Endothelial cell of umbilical vein (primary cell): ENCODE data around the gene TRAPPC14. TPM values are rescaled to one million over a fixed set of nuclear protein-coding genes. Genes with fewer than 3 reads are reported as not detected.
A peak's percentile ranks its signal among the peaks of the same experiment; 100 is the strongest.

Experiments used
- BruUV-seq: library from RNA; stranded (reverse); fragments of 400-500 nt; replicated peaks from 2 replicates; lab custom pipeline; 2021; lab: Mats Ljungman, UMichigan
- CTCF ChIA-PET: fragments of 300-600, 350-600 bp; sonication (Branson Sonifier 250); formaldehyde crosslinking; loops from one replicate; lab custom pipeline; 2021; ENCODE audit warnings: antibody characterized with exemption, inconsistent platforms; lab: Charles Lee
- POLR2A ChIA-PET: fragments of 300-600, 350-600 bp; sonication (Branson Sonifier 250); formaldehyde crosslinking; loops from one replicate; lab custom pipeline; 2021; ENCODE audit warnings: antibody characterized with exemption, inconsistent platforms; lab: Charles Lee
- DNase-seq: peaks from one replicate; pipeline ENCODE4 v3.0.0-alpha.2; 2011; ENCODE audit warnings: low read depth, low spot score
- FAIRE-seq: peaks from 2 replicates; lab custom pipeline; 2011; peaks lifted over from hg19 to GRCh38; lab: Jason Lieb, UNC
- H2AFZ ChIP-seq: 2 replicates; pipeline ENCODE4 v1.6.0; 2012; ENCODE audit warnings: low read depth, low read length, control low read depth, inconsistent platforms
- H3K27ac ChIP-seq: 2 replicates; pipeline ENCODE4 v1.5.1; 2011; ENCODE audit warnings: low read depth, mild to moderate bottlenecking, control low read depth, low read length, moderate library complexity; ENCODE audit not compliant: insufficient read depth
- H3K27me3 ChIP-seq, 2 experiments: 2 replicates each; pipeline versions ENCODE4 v1.6.0 to v1.6.1; 2011; ENCODE audit warnings: low read length in 2 of 2, mixed read lengths in 1 of 2; ENCODE audit not compliant: control insufficient read depth in 2 of 2, insufficient read depth in 2 of 2
- H3K36me3 ChIP-seq, 2 experiments: 2 replicates in 1 of 2; 3 replicates in 1 of 2; pipeline ENCODE4 v1.5.1; 2011; ENCODE audit warnings: low read length in 2 of 2, mild to moderate bottlenecking in 1 of 2, moderate library complexity in 1 of 2; ENCODE audit not compliant: control insufficient read depth in 2 of 2, insufficient read depth in 2 of 2; ENCODE audit errors: extremely low read depth in 1 of 2
- H3K4me1 ChIP-seq: 3 replicates; pipeline ENCODE4 v1.5.1; 2011; ENCODE audit warnings: mild to moderate bottlenecking, low read length; ENCODE audit not compliant: control insufficient read depth, insufficient read depth; ENCODE audit errors: extremely low read depth
- H3K4me2 ChIP-seq: 2 replicates; pipeline ENCODE4 v1.6.1; 2011; ENCODE audit warnings: low read length, control low read depth, mixed read lengths; ENCODE audit not compliant: insufficient read depth
- H3K4me3 ChIP-seq, 3 experiments: fragments of 200-600 bp in 1 of 3; sonication (generic), shearing (Covaris generic) in 1 of 3; replicated peaks in 1 of 3; 2 replicates each; pipeline ENCODE4 v1.5.1; 2011 to 2016; ENCODE audit warnings: control low read depth in 3 of 3, low read length in 3 of 3, mild to moderate bottlenecking in 2 of 3, inconsistent platforms in 1 of 3, low read depth in 1 of 3, moderate library complexity in 1 of 3; ENCODE audit not compliant: insufficient read depth in 1 of 3
- H3K79me2 ChIP-seq: 2 replicates; pipeline ENCODE4 v1.6.0; 2012; ENCODE audit warnings: low read length, inconsistent platforms; ENCODE audit not compliant: control insufficient read depth, insufficient read depth
- H3K9ac ChIP-seq: replicated peaks from 2 replicates; pipeline ENCODE3; 2011; ENCODE audit warnings: low read length, control low read depth; ENCODE audit not compliant: insufficient read depth; ENCODE audit errors: extremely low read depth
- H3K9me1 ChIP-seq: replicated peaks from 3 replicates; pipeline ENCODE4 v1.6.0; 2011; ENCODE audit warnings: mild to moderate bottlenecking, low read length; ENCODE audit not compliant: control insufficient read depth, insufficient read depth; ENCODE audit errors: extremely low read depth
- H3K9me3 ChIP-seq: replicated peaks from 2 replicates; pipeline ENCODE4 v1.5.1; 2012; ENCODE audit warnings: low read length, inconsistent platforms; ENCODE audit not compliant: control insufficient read depth, insufficient read depth
- H4K20me1 ChIP-seq: replicated peaks from 2 replicates; pipeline ENCODE3; 2011; ENCODE audit warnings: mild to moderate bottlenecking, low read length; ENCODE audit not compliant: control insufficient read depth, insufficient read depth; ENCODE audit errors: extremely low read depth
- CTCF ChIP-seq, 2 donors: IDR thresholded peaks; 1 replicate in 1 of 2; 2 replicates in 1 of 2; pipeline ENCODE4 v1.5.1; 2011; ENCODE audit warnings: low read length in 2 of 2, mild to moderate bottlenecking in 2 of 2, moderate library complexity in 2 of 2, control low read depth in 1 of 2, inconsistent platforms in 1 of 2, low read depth in 1 of 2; ENCODE audit not compliant: insufficient read depth in 1 of 2; ENCODE audit errors: extremely low read depth in 1 of 2
- EZH2 ChIP-seq: IDR thresholded peaks from 2 replicates; pipeline ENCODE4 v1.6.1; 2012; ENCODE audit warnings: borderline replicate concordance, low read depth, mild to moderate bottlenecking, moderate library complexity, low read length, inconsistent platforms; ENCODE audit not compliant: severe bottlenecking
- GATA2 ChIP-seq: IDR thresholded peaks from 2 replicates; pipeline ENCODE4 v1.7.0; 2011; ENCODE audit warnings: low read depth, mild to moderate bottlenecking, moderate library complexity, mixed read lengths, low read length; ENCODE audit not compliant: insufficient read length, insufficient read depth
- POLR2AphosphoS5 ChIP-seq: IDR thresholded peaks from 2 replicates; pipeline ENCODE4 v1.6.1; 2012; ENCODE audit warnings: low read depth, mild to moderate bottlenecking, control low read depth, low read length, moderate library complexity; ENCODE audit not compliant: insufficient read depth
- dilution Hi-C: fragments of 300-500 bp; cut with MboI; formaldehyde crosslinking; loops from one replicate; pipeline ENCODE4 v1.15.0; 2019; ENCODE audit warnings: low sequenced_read_pairs; ENCODE audit not compliant: extremely low pct_ligation_motif_present
- intact Hi-C: fragments of 100-400 bp; cut with micrococcal nuclease; formaldehyde crosslinking; loops from one replicate; pipeline ENCODE4 v1.10.0; 2022
- polyA plus RNA-seq, 4 experiments: library from polyadenylated mRNA; depleted of rRNA in 3 of 4; stranded (reverse) in 3 of 4; unstranded in 1 of 4; fragments of >200 nt; gene quantifications; 2 replicates each; pipeline versions ENCODE4 v1.2.1 to v1.2.3, GENCODE V29; 2011 to 2012; ENCODE audit warnings: missing spikeins in 1 of 4
- total RNA-seq: library from RNA; stranded (reverse); gene quantifications from 2 replicates; pipeline ENCODE4 v1.2.3, GENCODE V29; 2021

Gene TRAPPC14
- total and polyA plus RNA-seq, 2 donors (not counting 3 experiments of a cell fraction or from before 2014, with no cell fraction given), result 13.3 to 23.0 TPM

- Histone ChIP-seq H3K27ac (peak overlapping the region; percentile 83), H3K9me3 (no peaks in the 10 kb centered on the region), H3K27me3 (no peaks in the 10 kb centered on the region), H3K79me2 (peaks cover 10% of the 10 kb centered on the region), H4K20me1 (no peaks in the 10 kb centered on the region), H3K4me1 (peaks cover 11% of the 10 kb centered on the region), H3K9ac (peak overlapping the region; percentile 76), H3K4me2 (peak overlapping the region; percentile 67), H2AFZ (peak overlapping the region; percentile 76), H3K4me3 (peak overlapping the region; percentile 70 to 89 (median 77)), H3K9me1 (no peaks in the 10 kb centered on the region), H3K36me3 (peaks cover 0 to 4% of the 10 kb centered on the region in 2 experiments)
- ChIA-PET CTCF (no interaction called here), POLR2A (no interaction called here)
- BruUV-seq, result TSS peak; percentile 54
- DNase-seq (no peak), FAIRE-seq (no peak)
- dilution Hi-C loops (no loop called here), intact Hi-C loops (loop anchor here (1.0 kb wide), 2 partner anchors 17 to 30 kb away; partner anchors contain the start of genes AP4M1, LAMTOR4 and MCM7)
- no peak for TF ChIP-seq GATA2
- no peak for TF ChIP-seq EZH2
- TF ChIP-seq CTCF (IDR thresholded peaks at IDR 0.05; ENCODE audit: extremely low read depth in 1 of 2, insufficient read depth in 1 of 2, low read depth in 1 of 2, low read length in 2 of 2), result no peak
- TF ChIP-seq POLR2AphosphoS5, result no peak
Observed at GRCh38 chr7:100118388-100119071, 40.0 kb downstream of the TRAPPC14 start.
